ENCODE data around the gene NRDC. TPM values are rescaled to one million over a fixed set of nuclear protein-coding genes. Genes with fewer than 3 reads are reported as not detected.

Gene NRDC
- polyA plus RNA-seq, 2 of the 4 experiments (the other 2 are of a cell fraction): 129 to 162 TPM

DNA sequence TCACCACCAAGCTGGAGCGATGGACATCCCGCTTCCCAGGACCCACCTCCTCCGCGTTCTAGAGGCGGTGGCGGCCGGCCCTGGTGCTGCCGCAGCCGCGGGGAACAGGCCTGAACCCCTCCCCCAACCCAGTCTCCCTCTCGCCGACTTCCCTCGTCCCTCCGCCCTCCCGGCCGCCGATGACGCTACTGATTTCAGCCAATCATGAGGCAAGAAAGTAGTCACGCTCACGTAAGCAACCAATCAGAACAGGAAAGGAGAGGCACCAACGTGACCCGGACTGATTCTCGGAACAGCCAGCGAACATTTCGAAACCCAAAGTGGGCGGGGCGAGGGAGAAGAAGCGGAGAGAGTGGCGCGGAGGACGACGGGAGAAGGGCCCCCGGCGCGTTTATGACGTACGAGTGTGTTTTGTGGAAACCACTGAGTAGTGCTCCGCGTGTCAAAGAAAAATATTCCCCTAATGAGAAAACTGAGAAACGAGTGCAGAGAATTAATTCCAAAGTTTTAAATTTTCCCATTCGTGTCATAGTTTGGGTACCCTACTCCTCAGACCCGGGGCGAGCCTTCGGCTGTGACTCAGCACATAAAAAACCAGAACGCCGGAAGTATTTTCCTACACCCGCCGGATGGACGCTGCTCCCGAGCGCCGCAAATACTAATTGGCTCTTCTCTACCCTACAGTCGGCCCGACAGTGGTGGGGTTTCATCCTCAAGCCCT lies at the start of gene NRDC (continued):
- no peak for TF ChIP-seq RNF2 (IDR thresholded peaks at IDR 0.05; ENCODE audit: borderline replicate concordance, low read depth)

DNA sequence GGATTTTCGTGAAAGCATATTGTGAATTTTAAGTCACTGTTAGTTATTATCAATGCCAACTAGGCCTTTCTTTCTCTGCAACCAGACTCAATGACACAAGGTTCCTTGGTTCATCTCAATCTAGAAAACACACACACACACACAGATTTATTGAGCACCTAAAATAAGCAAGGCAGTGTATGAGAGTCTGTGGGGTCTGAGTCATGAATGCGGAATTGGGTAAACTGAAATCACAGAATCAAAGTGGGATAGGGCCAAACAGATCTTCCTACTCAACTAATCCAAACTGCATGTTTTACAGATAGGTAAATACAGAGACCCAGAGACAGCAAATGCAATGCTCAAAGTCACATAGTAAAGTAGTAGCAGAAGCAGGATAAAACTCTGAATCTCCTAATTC lies 48.5 kb upstream of the NRDC start:
- ATAC-seq: no peak
- no peak overlapping the region for H3K4me3 ChIP-seq
- no peak for DNase-seq (ENCODE audit: low read depth in 1 of 2, low spot score in 1 of 2)
- TF ChIP-seq ZFP36 (IDR thresholded peaks at IDR 0.05; ENCODE audit: borderline replicate concordance, partially characterized antibody) (no peak), CHD2 (IDR thresholded peaks at IDR 0.05; ENCODE audit: low read length, partially characterized antibody) (no peak), RAD21 (conservative IDR thresholded peaks at IDR 0.05 in 1 of 2, IDR thresholded peaks at IDR 0.05 in 1 of 2) (no peak), TFCP2L1 (CRISPR knock-in tag; IDR thresholded peaks at IDR 0.05) (no peak), RFX5 (IDR thresholded peaks at IDR 0.05) (no peak), ZC3H11A (IDR thresholded peaks at IDR 0.05) (no peak), NPAS2 (CRISPR knock-in tag; IDR thresholded peaks at IDR 0.05; ENCODE audit: borderline replicate concordance) (no peak), RARB (CRISPR knock-in tag; IDR thresholded peaks at IDR 0.05) (no peak), JUN (IDR thresholded peaks at IDR 0.05) (no peak), NFE2L2 (conservative IDR thresholded peaks at IDR 0.05; ENCODE audit: low read length) (no peak), FOSB (CRISPR knock-in tag; IDR thresholded peaks at IDR 0.05) (no peak)
- TF ChIP-seq, protein P1, sequence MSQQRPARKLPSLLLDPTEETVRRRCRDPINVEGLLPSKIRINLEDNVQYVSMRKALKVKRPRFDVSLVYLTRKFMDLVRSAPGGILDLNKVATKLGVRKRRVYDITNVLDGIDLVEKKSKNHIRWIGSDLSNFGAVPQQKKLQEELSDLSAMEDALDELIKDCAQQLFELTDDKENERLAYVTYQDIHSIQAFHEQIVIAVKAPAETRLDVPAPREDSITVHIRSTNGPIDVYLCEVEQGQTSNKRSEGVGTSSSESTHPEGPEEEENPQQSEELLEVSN (IDR thresholded peaks at IDR 0.05; ENCODE audit: borderline replicate concordance, low read depth): no peak
- FAIRE-seq: no peak
- H3K4me2 ChIP-seq: no peak overlapping the region
- POLR2A ChIA-PET: no interaction called here
- H3K27ac ChIP-seq: peak overlapping the region in 1 of 2 experiments; percentile 48; a peak in 1 of 6 replicates
- no peaks in the 10 kb centered on the region for H3K4me1 ChIP-seq
- H3K9me3 ChIP-seq: no peaks in the 10 kb centered on the region
- 59% methylated on average over 2 of the region's 2 CpGs for WGBS (ENCODE audit: missing lambda C conversion rate)
- CTCF ChIA-PET: interaction anchor here (1.0 to 3.1 kb wide), 2 partner anchors 30 to 58 kb away, joined by 3 to 15 read pairs; no protein-coding TSS in a partner anchor

DNA sequence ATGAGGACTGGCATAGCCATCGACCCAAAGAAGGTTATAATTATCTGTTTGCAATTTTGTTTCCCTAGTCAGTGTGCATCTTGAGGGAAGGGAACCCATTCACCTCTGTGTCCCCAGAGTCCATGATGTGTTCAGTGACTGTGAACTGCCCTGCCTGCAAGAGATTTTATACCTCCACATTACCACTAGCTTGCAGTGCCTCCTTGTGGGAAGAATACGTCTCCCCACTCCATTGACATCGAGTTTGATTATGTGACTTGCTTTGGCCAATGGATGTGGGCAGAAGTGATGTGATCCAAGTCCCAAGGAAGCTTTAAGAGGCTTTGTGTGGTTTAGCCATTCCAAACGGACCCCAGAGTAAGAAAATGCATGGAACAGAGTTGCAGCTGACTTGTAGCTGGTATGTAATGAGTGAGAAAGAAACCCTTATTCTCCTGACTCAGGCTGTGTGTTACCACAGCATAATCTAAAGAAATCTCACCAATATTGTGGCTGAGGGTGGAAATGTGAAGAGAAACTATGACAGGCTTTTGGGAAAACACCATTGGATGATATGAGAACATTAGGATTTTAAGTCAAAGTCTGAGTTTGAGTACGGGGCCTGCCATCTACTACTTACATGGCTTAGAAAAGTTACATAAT lies 47.8 kb upstream of the NRDC start:
- no peaks in the 10 kb centered on the region for H3K9me3 ChIP-seq
- ATAC-seq (peak; percentile 54 to 77; a peak in 4 of 6 replicates), FAIRE-seq (no peak), DNase-seq (ENCODE audit: low read depth in 1 of 2, low spot score in 1 of 2) (peak in 1 of 2 experiments; percentile 42)
- TF ChIP-seq SMC3 (IDR thresholded peaks at IDR 0.05) (0 out of 3 replicates have a peak, but pooled peaks have one; percentile 16), RAD21 (conservative IDR thresholded peaks at IDR 0.05 in 1 of 2, IDR thresholded peaks at IDR 0.05 in 1 of 2) (peak in 1 of 2 experiments; percentile 63; a peak in 3 of 5 replicates), RARB (CRISPR knock-in tag; IDR thresholded peaks at IDR 0.05) (no peak)
- TF ChIP-seq, protein P2, sequence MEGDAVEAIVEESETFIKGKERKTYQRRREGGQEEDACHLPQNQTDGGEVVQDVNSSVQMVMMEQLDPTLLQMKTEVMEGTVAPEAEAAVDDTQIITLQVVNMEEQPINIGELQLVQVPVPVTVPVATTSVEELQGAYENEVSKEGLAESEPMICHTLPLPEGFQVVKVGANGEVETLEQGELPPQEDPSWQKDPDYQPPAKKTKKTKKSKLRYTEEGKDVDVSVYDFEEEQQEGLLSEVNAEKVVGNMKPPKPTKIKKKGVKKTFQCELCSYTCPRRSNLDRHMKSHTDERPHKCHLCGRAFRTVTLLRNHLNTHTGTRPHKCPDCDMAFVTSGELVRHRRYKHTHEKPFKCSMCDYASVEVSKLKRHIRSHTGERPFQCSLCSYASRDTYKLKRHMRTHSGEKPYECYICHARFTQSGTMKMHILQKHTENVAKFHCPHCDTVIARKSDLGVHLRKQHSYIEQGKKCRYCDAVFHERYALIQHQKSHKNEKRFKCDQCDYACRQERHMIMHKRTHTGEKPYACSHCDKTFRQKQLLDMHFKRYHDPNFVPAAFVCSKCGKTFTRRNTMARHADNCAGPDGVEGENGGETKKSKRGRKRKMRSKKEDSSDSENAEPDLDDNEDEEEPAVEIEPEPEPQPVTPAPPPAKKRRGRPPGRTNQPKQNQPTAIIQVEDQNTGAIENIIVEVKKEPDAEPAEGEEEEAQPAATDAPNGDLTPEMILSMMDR (IDR thresholded peaks at IDR 0.05): peak; percentile 30; the same call in 2 of the 3 replicates
- TF ChIP-seq, protein P3, sequence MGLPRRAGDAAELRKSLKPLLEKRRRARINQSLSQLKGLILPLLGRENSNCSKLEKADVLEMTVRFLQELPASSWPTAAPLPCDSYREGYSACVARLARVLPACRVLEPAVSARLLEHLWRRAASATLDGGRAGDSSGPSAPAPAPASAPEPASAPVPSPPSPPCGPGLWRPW (IDR thresholded peaks at IDR 0.05): no peak
- H3K27ac ChIP-seq: peak overlapping the region in 1 of 2 experiments; percentile 36; a peak in 1 of 6 replicates
- no peak overlapping the region for H3K4me2 ChIP-seq
- 45% methylated on average over 5 of the region's 5 CpGs for WGBS (ENCODE audit: missing lambda C conversion rate)
- H3K4me1 ChIP-seq: no peaks in the 10 kb centered on the region; the same call in 2 of the 3 replicates
- CTCF ChIA-PET: interaction anchor here (0.7 to 3.1 kb wide), 3 partner anchors 15 to 29 kb away, joined by 3 to 15 read pairs (median 3); no protein-coding TSS in a partner anchor
- no peak overlapping the region for H3K4me3 ChIP-seq
- POLR2A ChIA-PET: no interaction called here

All from A549 (cell line).